ENCODE measurements around the gene CAPS2.
"Not testable (repeated sequence)": the region's sequence is repeated elsewhere in the genome, so short reads cannot be mapped to it uniquely, and the experiment has no call there.

The CAPS2 gene

DNA sequence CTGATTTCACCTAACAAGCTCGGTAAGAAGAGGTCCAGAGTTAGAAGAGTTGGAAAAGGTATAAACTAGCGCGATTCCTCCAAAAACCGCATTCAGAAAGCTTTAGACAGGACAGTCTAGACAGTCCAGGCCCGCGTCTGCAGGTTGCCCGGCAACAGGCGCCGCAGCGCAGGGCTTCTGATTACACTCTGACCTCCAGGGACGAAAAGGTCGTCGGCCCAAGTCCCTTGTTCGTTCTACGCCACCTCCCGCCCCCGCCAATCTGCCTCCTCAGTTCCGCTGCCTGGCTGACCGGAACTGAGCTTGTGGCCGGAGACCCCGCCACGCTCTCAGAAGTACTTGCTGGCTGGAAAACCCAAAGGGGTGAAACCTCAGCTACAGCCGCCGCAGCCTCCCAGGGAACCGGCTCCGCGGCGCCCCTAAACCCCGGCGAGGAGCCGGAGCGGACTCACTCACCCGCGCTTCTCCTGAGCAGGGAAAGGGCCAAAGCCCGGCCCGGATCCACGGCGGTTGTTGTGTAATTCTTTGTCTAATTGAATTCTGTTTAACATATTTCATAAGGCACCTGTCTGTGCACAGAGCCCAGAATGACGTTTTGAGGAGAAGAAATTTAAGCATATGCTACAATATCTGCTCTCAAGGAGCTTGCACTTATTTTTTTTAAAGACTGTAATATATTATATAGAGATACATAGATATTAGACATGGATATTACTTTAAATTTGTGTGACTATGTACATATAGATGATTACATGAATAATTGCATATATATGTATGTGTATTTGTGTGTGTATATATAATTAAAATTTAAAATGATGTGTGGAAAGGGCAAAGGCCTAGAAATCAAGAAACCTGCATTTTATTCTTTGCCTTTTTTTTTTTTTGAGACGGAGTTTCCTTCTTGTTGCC is at the start of gene CAPS2:
Gene CAPS2 (minus strand): TSS at position 407 of the 909 bp plus-strand sequence. CDS start 3,826 bp downstream, outside the sequence.
- DNase-seq (ENCODE audit: low read depth, low spot score) = peak; percentile 50
- no peak within 1 kb of the TSS for H3K27ac ChIP-seq

GRCh38 chr12:75378354-75378753 is 48.2 kb upstream of the CAPS2 start:
- no peak for DNase-seq (ENCODE audit: low read depth, low spot score)
- no peak overlapping the region for H3K27ac ChIP-seq

DNA sequence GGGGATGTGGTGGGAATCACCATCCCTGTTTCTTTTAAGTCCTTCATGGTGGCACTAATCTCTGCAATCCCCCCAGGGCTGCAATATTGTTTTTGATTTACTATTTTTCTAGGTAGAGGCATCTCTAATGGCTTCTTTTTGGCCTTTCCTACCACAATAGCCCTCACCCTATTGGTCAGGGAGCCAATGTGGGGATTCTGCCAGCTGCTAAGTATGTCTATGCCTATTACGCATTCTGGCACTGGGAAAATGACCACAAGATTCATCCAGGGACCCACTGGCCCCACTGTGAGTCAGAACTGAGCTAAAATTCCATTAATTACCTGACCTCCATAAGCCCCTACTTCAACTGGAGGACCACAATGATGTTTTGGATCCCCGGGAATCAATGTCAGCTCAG is 44.8 kb upstream of the CAPS2 start:
- H3K27ac ChIP-seq = no peak overlapping the region
- no peak for DNase-seq (ENCODE audit: low read depth, low spot score)

DNA sequence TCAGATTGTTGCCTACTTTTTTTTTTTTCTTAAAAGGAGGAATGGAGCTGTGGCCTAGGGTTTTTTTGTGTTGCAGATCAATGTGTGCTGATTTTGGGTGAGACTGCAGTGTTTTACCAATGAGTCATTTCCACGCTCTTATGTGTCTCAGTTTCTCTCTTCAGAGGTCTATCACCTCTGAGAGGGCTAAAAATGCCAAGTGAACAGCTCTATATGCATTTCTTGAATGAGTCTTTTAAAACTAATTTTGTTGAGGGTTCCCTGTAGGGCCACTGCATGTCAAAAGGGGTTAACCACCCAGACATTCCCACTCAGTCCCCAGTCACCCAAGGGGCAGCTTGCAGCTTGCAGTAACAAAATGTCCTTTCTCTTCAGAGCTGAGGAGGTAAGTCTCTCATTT is 36.5 kb upstream of the CAPS2 start:
- no peak overlapping the region for H3K27ac ChIP-seq
- DNase-seq (ENCODE audit: low read depth, low spot score) = no peak

- H3K27ac ChIP-seq = no peak overlapping the region
- DNase-seq (ENCODE audit: low read depth, low spot score) = no peak
Observed at GRCh38 chr12:75364919-75365318, 34.8 kb upstream of the CAPS2 start.

- no peak for DNase-seq (ENCODE audit: low read depth, low spot score)
- H3K27ac ChIP-seq = no peak overlapping the region
Observed at GRCh38 chr12:75361408-75361807, 31.3 kb upstream of the CAPS2 start.

DNA sequence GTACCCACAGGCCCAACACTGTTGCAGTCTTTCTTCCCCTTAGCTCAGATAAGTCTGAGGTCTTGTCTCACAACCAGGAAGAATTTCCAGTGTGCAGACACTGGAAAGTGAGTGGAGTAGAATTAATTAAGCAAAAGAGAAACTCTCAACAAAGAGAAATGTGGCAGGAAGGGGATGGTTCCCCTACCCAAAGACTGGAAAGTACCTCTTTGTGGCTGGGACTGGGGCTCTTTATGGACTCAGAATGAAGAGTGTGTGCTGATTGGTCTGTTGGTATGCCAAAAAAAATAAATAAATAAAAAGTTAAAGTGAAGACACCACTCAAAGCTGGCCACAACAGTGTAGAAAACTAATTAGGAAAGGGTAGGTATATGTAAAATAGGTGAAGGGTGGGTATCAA is 30.8 kb upstream of the CAPS2 start:
- DNase-seq (ENCODE audit: low read depth, low spot score) = no peak
- no peak overlapping the region for H3K27ac ChIP-seq

DNA sequence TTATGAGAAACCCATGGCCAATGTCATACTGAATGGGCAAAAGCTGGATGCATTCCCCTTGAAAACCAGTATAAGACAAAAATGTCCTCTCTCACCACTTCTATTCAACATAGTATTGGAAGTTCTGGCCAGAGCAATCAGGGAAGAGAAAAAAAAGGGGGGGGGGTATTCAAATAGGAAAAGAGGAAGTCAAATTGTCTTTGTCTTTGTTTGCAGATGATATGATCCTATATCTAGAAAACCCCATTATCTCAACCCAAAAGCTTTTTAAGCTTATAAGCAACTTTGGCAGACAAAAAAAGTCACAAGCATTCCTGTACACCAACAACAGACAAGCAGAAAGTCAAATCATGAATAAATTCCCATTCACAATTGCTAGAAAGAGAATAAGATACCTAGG is 23.9 kb upstream of the CAPS2 start:
- no peak for DNase-seq (ENCODE audit: low read depth, low spot score)
- no peak overlapping the region for H3K27ac ChIP-seq

GRCh38 chr12:75350413-75350812 is 20.3 kb upstream of the CAPS2 start:
- no peak overlapping the region for H3K27ac ChIP-seq
- DNase-seq (ENCODE audit: low read depth, low spot score) = no peak

GRCh38 chr12:75349946-75350345 is 19.8 kb upstream of the CAPS2 start:
- DNase-seq (ENCODE audit: low read depth, low spot score) = no peak
- no peak overlapping the region for H3K27ac ChIP-seq

DNA sequence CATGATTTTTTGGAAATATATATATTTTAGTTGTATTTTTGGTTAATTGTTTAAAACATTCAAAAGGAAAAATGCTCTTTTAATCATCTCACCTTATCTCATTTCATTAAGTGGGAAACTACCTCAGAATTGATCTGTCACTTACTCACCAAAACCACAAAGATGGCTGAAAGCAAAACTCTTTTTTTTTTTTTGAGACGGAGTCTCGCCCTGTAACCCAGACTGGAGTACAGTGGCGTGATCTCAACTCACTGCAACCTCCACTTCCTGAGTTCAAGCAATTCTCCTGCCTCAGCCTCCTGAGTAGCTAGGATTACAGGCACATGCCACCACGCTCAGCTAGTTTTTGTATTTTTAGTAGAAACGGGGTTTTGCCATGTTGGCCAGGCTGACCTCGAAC is 16.1 kb upstream of the CAPS2 start:
- DNase-seq (ENCODE audit: low read depth, low spot score) = not testable (repeated sequence)

GRCh38 chr12:75345531-75345930 is 15.4 kb upstream of the CAPS2 start:
- DNase-seq (ENCODE audit: low read depth, low spot score) = no peak

More for the DNA sequence above, 16.1 kb upstream of the CAPS2 start:
- not testable (repeated sequence) for H3K27ac ChIP-seq

DNA sequence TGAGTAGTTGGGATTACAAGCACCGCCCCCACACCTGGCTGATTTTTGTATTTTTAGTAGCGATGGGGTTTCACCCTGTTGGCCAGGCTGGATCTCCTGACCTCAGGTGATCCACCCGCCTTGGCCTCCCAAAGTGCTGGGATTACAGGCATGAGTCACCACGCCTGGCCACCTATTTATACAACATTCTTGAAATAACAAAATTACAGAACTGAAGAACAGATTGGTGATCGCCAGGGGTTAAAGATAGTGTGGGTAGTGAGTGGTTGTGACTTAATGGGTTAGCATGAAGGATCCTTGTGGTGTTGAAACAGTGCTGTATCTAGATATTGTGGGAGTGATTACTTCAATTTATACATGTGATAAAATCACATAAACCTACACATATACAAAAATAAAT is 11.7 kb upstream of the CAPS2 start:
- DNase-seq (ENCODE audit: low read depth, low spot score) = no peak
- H3K27ac ChIP-seq = no peak overlapping the region

More at GRCh38 chr12:75345531-75345930, 15.4 kb upstream of the CAPS2 start:
- H3K27ac ChIP-seq = no peak overlapping the region

DNA sequence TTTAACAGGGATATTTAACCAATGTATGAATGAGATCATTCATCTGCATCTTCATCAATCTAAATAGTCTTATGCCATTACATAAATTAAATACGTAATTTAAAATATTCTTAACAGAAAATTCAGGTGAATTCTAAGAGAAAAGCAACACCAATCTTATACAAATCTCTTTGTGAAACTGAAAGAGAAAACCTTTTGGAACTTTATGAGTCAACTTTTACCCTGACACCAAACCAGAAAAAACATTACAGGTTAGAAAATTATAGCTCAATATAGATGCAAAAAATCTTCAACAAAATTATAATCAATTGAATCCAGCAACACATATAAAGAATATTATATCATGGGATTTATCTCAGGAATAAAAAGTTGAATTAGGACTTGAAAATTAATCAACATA is 7.8 kb upstream of the CAPS2 start:
- H3K27ac ChIP-seq = no peak overlapping the region
- DNase-seq (ENCODE audit: low read depth, low spot score) = no peak

GRCh38 chr12:75334384-75335030 is 4.4 kb upstream of the CAPS2 start, which contains the start of gene GLIPR1L1:
Gene GLIPR1L1 (plus strand): TSS chr12:75334670. CDS start chr12:75334729, 59 bp downstream.
- H3K27ac ChIP-seq = peak within 1 kb of the TSS; percentile 34
- DNase-seq (ENCODE audit: low read depth, low spot score) = peak; percentile 6

- no peak overlapping the region for H3K27ac ChIP-seq
- DNase-seq (ENCODE audit: low read depth, low spot score) = no peak
Observed at GRCh38 chr12:75327642-75328041, 2.5 kb downstream of the CAPS2 start.

GRCh38 chr12:75323663-75324062 is 6.5 kb downstream of the CAPS2 start:
- H3K27ac ChIP-seq = no peak overlapping the region
- no peak for DNase-seq (ENCODE audit: low read depth, low spot score)

DNA sequence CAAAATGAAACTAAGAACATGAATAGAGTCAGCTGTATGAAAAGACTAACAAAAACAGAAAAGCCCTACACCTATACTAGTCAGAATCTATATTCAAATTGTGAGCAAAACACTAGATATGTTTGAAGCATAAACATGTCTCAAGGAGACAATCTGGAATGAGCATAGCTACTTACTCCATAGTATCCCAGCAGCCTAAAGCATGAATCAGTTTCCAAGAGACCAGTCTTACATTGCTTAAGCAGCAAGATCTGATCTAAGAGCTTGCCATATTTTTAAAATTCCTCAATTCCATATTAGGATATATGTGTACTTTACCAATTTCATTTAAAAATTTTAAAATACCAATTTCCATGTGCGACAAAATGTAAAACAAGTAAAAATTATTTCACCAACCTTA is 7.7 kb downstream of the CAPS2 start:
- no peak for DNase-seq (ENCODE audit: low read depth, low spot score)
- no peak overlapping the region for H3K27ac ChIP-seq

- no peak overlapping the region for H3K27ac ChIP-seq
- DNase-seq (ENCODE audit: low read depth, low spot score) = no peak
Observed at GRCh38 chr12:75317784-75318183, 12.3 kb downstream of the CAPS2 start.

GRCh38 chr12:75315518-75315917 is 14.6 kb downstream of the CAPS2 start:
- H3K27ac ChIP-seq = no peak overlapping the region
- no peak for DNase-seq (ENCODE audit: low read depth, low spot score)

DNA sequence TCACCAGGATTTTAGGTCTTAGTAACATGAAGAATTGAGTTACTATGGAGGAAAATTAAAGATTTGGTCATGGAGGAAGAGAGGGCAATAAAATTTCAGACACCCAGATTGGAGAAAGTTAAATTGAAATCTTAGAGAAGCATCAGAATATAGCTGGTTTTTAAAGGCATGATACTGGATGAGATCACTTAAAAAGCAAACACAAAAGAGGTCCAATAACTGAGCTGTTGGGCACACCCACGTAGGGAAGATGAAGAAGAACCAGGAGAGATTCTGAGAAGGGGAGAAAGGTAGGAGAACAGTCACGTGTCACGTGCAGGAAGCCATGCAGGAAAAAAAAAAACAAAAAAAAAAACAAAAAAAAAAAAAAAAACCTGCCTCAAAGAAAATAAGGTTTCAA is 18.8 kb downstream of the CAPS2 start:
- no peak overlapping the region for H3K27ac ChIP-seq
- no peak for DNase-seq (ENCODE audit: low read depth, low spot score)
